NOMO-1 treated with DMSO at 0.1 percent for 48 hours (cell line): ENCODE data around the gene CEACAM18.
"Not testable (repeated sequence)": the region's sequence is repeated elsewhere in the genome, so short reads cannot be mapped to it uniquely, and the experiment has no call there.

Source experiments
- DNase-seq: peaks from one replicate; lab custom pipeline; 2025; ENCODE audit not compliant: unreplicated experiment; lab: John Stamatoyannopoulos, UW

Gene CEACAM18

GRCh38 chr19:51478381-51479234, at the start of gene CEACAM18:
TSS of gene CEACAM18 (plus strand) at chr19:51478539.
- no peak for DNase-seq

GRCh38 chr19:51430221-51430620, 48.1 kb upstream of the CEACAM18 start:
- DNase-seq: no peak

- peak; percentile 79 for DNase-seq
These were observed 47.2 kb upstream of the CEACAM18 start for GRCh38 chr19:51431124-51431523.

GRCh38 chr19:51433043-51433442, 45.3 kb upstream of the CEACAM18 start:
- peak; percentile 70 for DNase-seq

GRCh38 chr19:51434456-51434855, 43.9 kb upstream of the CEACAM18 start:
- no peak for DNase-seq

GRCh38 chr19:51439021-51439465, 39.3 kb upstream of the CEACAM18 start:
- peak; percentile 43 for DNase-seq

- DNase-seq: no peak
These were observed 38.3 kb upstream of the CEACAM18 start for GRCh38 chr19:51440052-51440451.

GRCh38 chr19:51440846-51441409, 37.4 kb upstream of the CEACAM18 start:
- DNase-seq: peak; percentile 12

GRCh38 chr19:51441410-51442390, 36.6 kb upstream of the CEACAM18 start:
- DNase-seq: peak; percentile 20

GRCh38 chr19:51447510-51447909, 30.8 kb upstream of the CEACAM18 start:
- not testable (repeated sequence) for DNase-seq

GRCh38 chr19:51448011-51448410, 30.3 kb upstream of the CEACAM18 start:
- no peak for DNase-seq

- no peak for DNase-seq
These were observed 29.8 kb upstream of the CEACAM18 start for GRCh38 chr19:51448411-51449016.

GRCh38 chr19:51450730-51451307, 27.5 kb upstream of the CEACAM18 start:
- no peak for DNase-seq

GRCh38 chr19:51456541-51457290, 21.6 kb upstream of the CEACAM18 start:
- peak; percentile 7 for DNase-seq

GRCh38 chr19:51457351-51458013, 20.9 kb upstream of the CEACAM18 start:
- DNase-seq: no peak

- no peak for DNase-seq
These were observed 20.2 kb upstream of the CEACAM18 start, which contains the start of gene SIGLEC8 for GRCh38 chr19:51458051-51458645. TSS of gene SIGLEC8 (minus strand) at chr19:51458454. CDS start at chr19:51458387, 67 bp downstream.

GRCh38 chr19:51458899-51459505, 19.3 kb upstream of the CEACAM18 start:
- DNase-seq: no peak
